Neural cell (in vitro differentiated cells): ENCODE results near the gene PRSS21. TPM values are rescaled to one million over a fixed set of nuclear protein-coding genes. Genes with fewer than 3 reads are reported as not detected.
A peak's percentile ranks its signal among the peaks of the same experiment; 100 is the strongest.

ENCODE experiments used
- H2AFZ ChIP-seq: fragments of 200-600, 300-800 bp; sonication (generic), shearing (Covaris generic); 2 replicates; pipeline ENCODE4 v1.6.0; 2014; ENCODE audit warnings: low read depth, mild to moderate bottlenecking, antibody characterized with exemption, low read length, moderate library complexity
- H3F3A ChIP-seq: fragments of 200-600 bp; shearing (Covaris generic); 2 replicates; pipeline ENCODE4 v1.6.1; 2016; ENCODE audit warnings: mild to moderate bottlenecking, moderate library complexity, mixed read lengths, antibody characterized with exemption, low read length; ENCODE audit not compliant: insufficient read depth, poor library complexity, severe bottlenecking
- H3K27ac ChIP-seq: fragments of 200-600, 300-800 bp; sonication (generic), shearing (Covaris generic); 2 replicates; pipeline ENCODE4 v1.5.1; 2014; ENCODE audit warnings: mild to moderate bottlenecking, low read length, moderate library complexity
- H3K27me3 ChIP-seq: fragments of 300-800, 200-600 bp; sonication (generic), shearing (Covaris generic); 2 replicates; pipeline ENCODE4 v1.6.0; 2014; ENCODE audit warnings: mild to moderate bottlenecking, low read depth, low read length, moderate library complexity; ENCODE audit not compliant: insufficient read depth
- H3K36me3 ChIP-seq: fragments of 300-800, 200-600 bp; sonication (generic), shearing (Covaris generic); 2 replicates; pipeline ENCODE4 v1.5.1; 2014; ENCODE audit warnings: mild to moderate bottlenecking, antibody characterized with exemption, low read length, moderate library complexity; ENCODE audit not compliant: insufficient read depth
- H3K4me2 ChIP-seq: fragments of 300-800, 200-600 bp; sonication (generic), shearing (Covaris generic); 2 replicates; pipeline ENCODE4 v1.6.0; 2014; ENCODE audit warnings: mild to moderate bottlenecking, low read length
- H3K4me3 ChIP-seq: fragments of 300-800, 200-600 bp; sonication (generic), shearing (Covaris generic); 2 replicates; pipeline ENCODE4 v1.5.1; 2014; ENCODE audit warnings: mild to moderate bottlenecking, low read length, moderate library complexity
- H3K79me2 ChIP-seq: fragments of 200-600 bp; shearing (Covaris generic); replicated peaks from 2 replicates; pipeline ENCODE4 v1.6.0; 2014; ENCODE audit warnings: mild to moderate bottlenecking, low read length, moderate library complexity; ENCODE audit not compliant: insufficient read depth
- H3K9ac ChIP-seq: fragments of 300-800, 200-600 bp; sonication (generic), shearing (Covaris generic); 2 replicates; pipeline ENCODE4 v1.6.1; 2016; ENCODE audit warnings: mild to moderate bottlenecking, low read length, mixed read lengths
- H3K9me2 ChIP-seq: fragments of 200-600 bp; shearing (Covaris generic); 2 replicates; pipeline ENCODE4 v1.6.1; 2016; ENCODE audit warnings: mild to moderate bottlenecking, low read length, mixed read lengths; ENCODE audit not compliant: insufficient read depth
- H3K9me3 ChIP-seq: fragments of 200-600, 300-800 bp; sonication (generic), shearing (Covaris generic); 2 replicates; pipeline ENCODE4 v1.6.1; 2016; ENCODE audit warnings: mild to moderate bottlenecking, mixed run types, low read length, moderate library complexity, mixed read lengths
- H4K20me1 ChIP-seq: fragments of 200-600 bp; shearing (Covaris generic); 2 replicates; pipeline ENCODE4 v1.6.1; 2016; ENCODE audit warnings: mild to moderate bottlenecking, mixed run types; ENCODE audit not compliant: insufficient read depth
- EP300 ChIP-seq: fragments of 450-650 bp; conservative IDR thresholded peaks from 2 replicates; pipeline ENCODE4 v1.6.1; 2014; ENCODE audit warnings: antibody characterized with exemption, mild to moderate bottlenecking, moderate library complexity; ENCODE audit not compliant: poor library complexity, severe bottlenecking
- EZH2 ChIP-seq: fragments of 200-600, 300-800 bp; shearing (Covaris generic), sonication (generic); IDR thresholded peaks from 2 replicates; pipeline ENCODE4 v1.6.1; 2014; ENCODE audit warnings: antibody characterized with exemption, low read length, borderline replicate concordance, mild to moderate bottlenecking; ENCODE audit not compliant: insufficient read depth, poor library complexity, severe bottlenecking
- MXI1 ChIP-seq: fragments of 450-650 bp; conservative IDR thresholded peaks from 2 replicates; pipeline ENCODE4 v1.6.1; 2014; ENCODE audit warnings: antibody characterized with exemption, mild to moderate bottlenecking; ENCODE audit not compliant: poor library complexity, severe bottlenecking
- POLR2AphosphoS5 ChIP-seq: IDR thresholded peaks from 2 replicates; pipeline ENCODE4 v1.6.1; 2012
- RAD21 ChIP-seq: fragments of 450-650 bp; conservative IDR thresholded peaks from 2 replicates; pipeline ENCODE4 v1.6.1; 2014; ENCODE audit warnings: antibody characterized with exemption, mild to moderate bottlenecking, moderate library complexity
- REST ChIP-seq: IDR thresholded peaks from 2 replicates; pipeline ENCODE4 v1.6.1; 2012; ENCODE audit warnings: borderline replicate concordance
- SMC3 ChIP-seq: fragments of 450-650 bp; conservative IDR thresholded peaks from 2 replicates; pipeline ENCODE4 v1.6.1; 2014; ENCODE audit warnings: antibody characterized with exemption, mild to moderate bottlenecking, moderate library complexity; ENCODE audit not compliant: poor library complexity
- TAF1 ChIP-seq: IDR thresholded peaks from 2 replicates; pipeline ENCODE4 v1.6.1; 2012; ENCODE audit warnings: low read depth
- polyA plus RNA-seq: library from polyadenylated mRNA; depleted of rRNA; stranded (reverse); fragments of >200 nt; gene quantifications from 2 replicates; pipeline ENCODE4 v1.2.3, GENCODE V29; 2014
- TF ChIP-seq, protein P1 (sequence below): fragments of 450-650 bp; IDR thresholded peaks from 2 replicates; pipeline ENCODE4 v1.5.1; 2014; ENCODE audit warnings: antibody characterized with exemption, mild to moderate bottlenecking, moderate library complexity; ENCODE audit not compliant: poor library complexity, severe bottlenecking

The PRSS21 gene
- polyA plus RNA-seq, 1 donor from 2014 or later, result not detected

DNA sequence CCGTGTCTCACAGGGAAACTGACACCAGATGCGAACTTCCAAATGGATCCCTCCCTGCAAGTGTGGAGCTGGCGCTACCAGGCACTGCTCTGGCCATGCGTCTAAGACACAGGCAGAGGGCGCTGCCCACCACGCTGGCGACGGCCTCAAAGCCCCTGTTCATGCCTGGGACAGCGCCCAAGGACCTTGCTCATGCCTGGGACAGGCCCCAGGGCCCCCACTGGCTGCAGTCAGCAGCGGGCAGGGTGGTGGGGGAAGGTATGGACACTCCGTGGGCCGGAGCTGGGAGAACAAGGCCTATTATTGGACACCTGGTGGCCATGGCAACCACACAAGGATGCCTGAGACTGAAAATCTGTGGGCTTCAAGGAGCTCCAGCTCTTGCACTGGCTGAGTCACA, 21.9 kb downstream of the PRSS21 start:
- no peaks in the 10 kb centered on the region for H4K20me1 ChIP-seq
- no peaks in the 10 kb centered on the region for H3K9me3 ChIP-seq
- no peak overlapping the region for H2AFZ ChIP-seq
- H3K4me2 ChIP-seq, result no peak overlapping the region
- no peaks in the 10 kb centered on the region for H3F3A ChIP-seq
- H3K4me3 ChIP-seq, result no peak overlapping the region
- no peaks in the 10 kb centered on the region for H3K79me2 ChIP-seq
- H3K9ac ChIP-seq, result no peak overlapping the region
- TF ChIP-seq EZH2 (no peak), SMC3 (peak; percentile 74), MXI1 (no peak), TAF1 (no peak), REST (no peak), RAD21 (peak; percentile 69), POLR2AphosphoS5 (no peak)
- TF ChIP-seq, protein P1, sequence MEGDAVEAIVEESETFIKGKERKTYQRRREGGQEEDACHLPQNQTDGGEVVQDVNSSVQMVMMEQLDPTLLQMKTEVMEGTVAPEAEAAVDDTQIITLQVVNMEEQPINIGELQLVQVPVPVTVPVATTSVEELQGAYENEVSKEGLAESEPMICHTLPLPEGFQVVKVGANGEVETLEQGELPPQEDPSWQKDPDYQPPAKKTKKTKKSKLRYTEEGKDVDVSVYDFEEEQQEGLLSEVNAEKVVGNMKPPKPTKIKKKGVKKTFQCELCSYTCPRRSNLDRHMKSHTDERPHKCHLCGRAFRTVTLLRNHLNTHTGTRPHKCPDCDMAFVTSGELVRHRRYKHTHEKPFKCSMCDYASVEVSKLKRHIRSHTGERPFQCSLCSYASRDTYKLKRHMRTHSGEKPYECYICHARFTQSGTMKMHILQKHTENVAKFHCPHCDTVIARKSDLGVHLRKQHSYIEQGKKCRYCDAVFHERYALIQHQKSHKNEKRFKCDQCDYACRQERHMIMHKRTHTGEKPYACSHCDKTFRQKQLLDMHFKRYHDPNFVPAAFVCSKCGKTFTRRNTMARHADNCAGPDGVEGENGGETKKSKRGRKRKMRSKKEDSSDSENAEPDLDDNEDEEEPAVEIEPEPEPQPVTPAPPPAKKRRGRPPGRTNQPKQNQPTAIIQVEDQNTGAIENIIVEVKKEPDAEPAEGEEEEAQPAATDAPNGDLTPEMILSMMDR, result peak; percentile 79
- H3K27ac ChIP-seq, result no peak overlapping the region
- H3K27me3 ChIP-seq, result no peaks in the 10 kb centered on the region
- no peaks in the 10 kb centered on the region for H3K36me3 ChIP-seq
- H3K9me2 ChIP-seq, result no peaks in the 10 kb centered on the region

DNA sequence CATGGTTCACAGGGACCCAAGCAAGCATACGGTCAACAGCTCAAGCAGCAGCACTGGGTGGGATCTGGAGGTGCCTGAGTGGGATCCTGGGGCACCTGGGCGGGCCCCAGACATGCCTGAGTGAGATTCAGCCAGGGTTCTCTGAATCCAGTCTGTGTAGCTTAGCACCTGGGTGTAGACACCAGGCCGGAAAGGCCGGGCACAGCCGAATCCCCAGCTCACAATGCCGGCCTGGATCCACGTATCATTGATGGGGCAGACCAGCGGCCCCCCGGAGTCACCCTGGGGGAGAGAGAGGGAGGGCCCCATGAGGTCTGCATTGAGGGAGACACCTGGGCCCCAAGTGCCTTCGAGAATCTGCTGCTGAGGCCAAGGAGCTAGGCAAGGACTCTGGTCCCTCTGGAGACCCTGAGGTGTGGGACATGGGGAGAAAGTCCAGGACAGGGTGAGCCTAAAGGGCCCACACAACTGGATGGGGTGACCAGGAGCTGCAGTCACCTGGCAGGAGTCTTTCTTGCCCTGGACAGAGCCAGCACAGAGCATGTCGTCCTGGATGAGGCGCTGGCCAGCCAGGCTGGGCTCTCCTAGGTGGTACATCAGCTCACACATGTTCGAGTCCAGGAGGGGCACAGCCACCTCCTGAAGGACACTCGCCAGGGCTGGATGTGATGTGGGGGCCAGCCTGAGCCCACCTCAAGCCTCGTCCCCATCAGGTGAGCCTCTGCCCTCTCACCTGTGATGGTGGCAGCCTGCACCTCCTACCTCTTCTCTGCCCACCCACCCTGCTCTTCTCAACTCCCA, 22.8 kb downstream of the PRSS21 start:
- no peak for TF ChIP-seq RAD21
- H3K9me2 ChIP-seq, result no peaks in the 10 kb centered on the region
- no peaks in the 10 kb centered on the region for H3K27me3 ChIP-seq
- H3K9me3 ChIP-seq, result no peaks in the 10 kb centered on the region
- H4K20me1 ChIP-seq, result no peaks in the 10 kb centered on the region
- no peaks in the 10 kb centered on the region for H3F3A ChIP-seq
- H3K79me2 ChIP-seq, result no peaks in the 10 kb centered on the region
- no peak overlapping the region for H3K4me3 ChIP-seq
- no peak overlapping the region for H3K4me2 ChIP-seq
- H2AFZ ChIP-seq, result no peak overlapping the region
- no peak overlapping the region for H3K27ac ChIP-seq
- H3K36me3 ChIP-seq, result no peaks in the 10 kb centered on the region
- H3K9ac ChIP-seq, result no peak overlapping the region

DNA sequence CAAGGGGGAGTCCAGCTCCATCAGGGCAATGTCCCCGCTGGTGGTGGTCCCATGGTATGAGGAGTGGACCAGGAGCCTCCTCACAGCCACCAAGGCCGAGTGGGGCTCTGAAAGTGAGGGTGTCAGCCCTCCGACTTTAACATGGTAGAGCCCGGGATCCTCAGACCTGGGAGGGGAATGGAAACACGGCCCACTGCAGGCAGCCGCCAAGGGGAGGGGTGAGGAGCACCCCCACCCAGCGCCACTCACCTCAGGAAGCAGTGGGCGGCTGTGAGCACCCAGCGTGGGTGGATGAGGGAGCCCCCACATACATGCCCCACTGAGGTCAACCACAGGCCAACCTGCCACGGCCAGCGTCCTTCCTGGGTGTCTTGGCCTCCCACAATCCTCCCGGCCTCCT, 23.9 kb downstream of the PRSS21 start:
- TF ChIP-seq TAF1 (no peak), POLR2AphosphoS5 (no peak), MXI1 (no peak), REST (no peak), RAD21 (no peak), EP300 (no peak), EZH2 (no peak), SMC3 (no peak)
- TF ChIP-seq, protein P1, result no peak
- H3K9me3 ChIP-seq, result no peaks in the 10 kb centered on the region
- H4K20me1 ChIP-seq, result no peaks in the 10 kb centered on the region
- no peaks in the 10 kb centered on the region for H3K36me3 ChIP-seq
- H3K4me3 ChIP-seq, result no peak overlapping the region
- H3K9ac ChIP-seq, result no peak overlapping the region
- H3K79me2 ChIP-seq, result no peaks in the 10 kb centered on the region
- H3F3A ChIP-seq, result no peaks in the 10 kb centered on the region
- no peaks in the 10 kb centered on the region for H3K9me2 ChIP-seq
- no peak overlapping the region for H3K4me2 ChIP-seq
- no peak overlapping the region for H2AFZ ChIP-seq
- H3K27ac ChIP-seq, result no peak overlapping the region
- no peaks in the 10 kb centered on the region for H3K27me3 ChIP-seq
